ENCODE data around the gene CYP2J2. TPM values are rescaled to one million over a fixed set of nuclear protein-coding genes. Genes with fewer than 3 reads are reported as not detected.
"Not testable (repeated sequence)": the region's sequence is repeated elsewhere in the genome, so short reads cannot be mapped to it uniquely, and the experiment has no call there.

CYP2J2 gene
- polyA plus RNA-seq, 1 donor from 2014 or later: not detected

- Histone ChIP-seq H3K4me2 (ENCODE audit: low read length) (no peak overlapping the region), H3K4me3 (ENCODE audit: low read length) (no peak overlapping the region), H3K27me3 (ENCODE audit: insufficient read depth, low read depth, low read length) (no peaks in the 10 kb centered on the region), H3K27ac (ENCODE audit: low read length) (no peak overlapping the region), H2AFZ (ENCODE audit: low read depth, low read length) (no peak overlapping the region), H3K9ac (ENCODE audit: low read length) (no peak overlapping the region), H3F3A (ENCODE audit: insufficient read depth, low read length, poor library complexity, severe bottlenecking) (no peaks in the 10 kb centered on the region), H3K79me2 (replicated peaks; ENCODE audit: insufficient read depth, low read length) (no peaks in the 10 kb centered on the region), H4K20me1 (ENCODE audit: insufficient read depth) (no peaks in the 10 kb centered on the region), H3K9me3 (ENCODE audit: low read length) (no peaks in the 10 kb centered on the region), H3K36me3 (ENCODE audit: insufficient read depth, low read length) (no peaks in the 10 kb centered on the region), H3K9me2 (ENCODE audit: insufficient read depth, low read length) (no peaks in the 10 kb centered on the region)
- no peak for TF ChIP-seq SMC3 (conservative IDR thresholded peaks at IDR 0.05; ENCODE audit: poor library complexity)
These were observed 11.1 kb downstream of the CYP2J2 start for GRCh38 chr1:59915516-59915915.

GRCh38 chr1:59914791-59915286 is 11.7 kb downstream of the CYP2J2 start:
- H3K27ac ChIP-seq (ENCODE audit: low read length): not testable (repeated sequence)

DNA sequence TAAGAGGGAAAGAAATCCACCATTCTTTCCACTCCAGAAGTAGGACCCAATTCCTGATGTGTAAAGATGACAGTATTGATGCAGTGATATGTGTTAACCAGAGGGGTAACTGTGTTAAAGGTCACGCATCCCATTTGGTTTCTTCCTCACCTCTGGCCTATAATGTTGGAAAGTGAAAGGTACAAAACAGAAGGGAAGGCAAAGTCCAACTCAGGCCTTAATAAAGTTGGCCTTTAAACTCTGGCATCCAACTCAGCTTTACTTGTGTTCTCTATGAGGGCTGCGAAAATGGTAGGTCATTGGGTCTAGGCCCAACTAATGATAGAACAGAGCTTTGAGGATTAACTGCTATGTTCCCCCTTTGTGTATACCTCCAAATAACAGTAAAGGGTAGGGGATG is 17.9 kb downstream of the CYP2J2 start:
- Histone ChIP-seq H3K4me2 (ENCODE audit: low read length) (no peak overlapping the region), H2AFZ (ENCODE audit: low read depth, low read length) (no peak overlapping the region), H3K9me2 (ENCODE audit: insufficient read depth, low read length) (no peaks in the 10 kb centered on the region), H3K79me2 (replicated peaks; ENCODE audit: insufficient read depth, low read length) (no peaks in the 10 kb centered on the region), H4K20me1 (ENCODE audit: insufficient read depth) (no peaks in the 10 kb centered on the region), H3K36me3 (ENCODE audit: insufficient read depth, low read length) (no peaks in the 10 kb centered on the region), H3F3A (ENCODE audit: insufficient read depth, low read length, poor library complexity, severe bottlenecking) (no peaks in the 10 kb centered on the region), H3K27ac (ENCODE audit: low read length) (no peak overlapping the region), H3K9me3 (ENCODE audit: low read length) (no peaks in the 10 kb centered on the region), H3K4me3 (ENCODE audit: low read length) (no peak overlapping the region), H3K9ac (ENCODE audit: low read length) (no peak overlapping the region), H3K27me3 (ENCODE audit: insufficient read depth, low read depth, low read length) (no peaks in the 10 kb centered on the region)
- TF ChIP-seq, protein P1, sequence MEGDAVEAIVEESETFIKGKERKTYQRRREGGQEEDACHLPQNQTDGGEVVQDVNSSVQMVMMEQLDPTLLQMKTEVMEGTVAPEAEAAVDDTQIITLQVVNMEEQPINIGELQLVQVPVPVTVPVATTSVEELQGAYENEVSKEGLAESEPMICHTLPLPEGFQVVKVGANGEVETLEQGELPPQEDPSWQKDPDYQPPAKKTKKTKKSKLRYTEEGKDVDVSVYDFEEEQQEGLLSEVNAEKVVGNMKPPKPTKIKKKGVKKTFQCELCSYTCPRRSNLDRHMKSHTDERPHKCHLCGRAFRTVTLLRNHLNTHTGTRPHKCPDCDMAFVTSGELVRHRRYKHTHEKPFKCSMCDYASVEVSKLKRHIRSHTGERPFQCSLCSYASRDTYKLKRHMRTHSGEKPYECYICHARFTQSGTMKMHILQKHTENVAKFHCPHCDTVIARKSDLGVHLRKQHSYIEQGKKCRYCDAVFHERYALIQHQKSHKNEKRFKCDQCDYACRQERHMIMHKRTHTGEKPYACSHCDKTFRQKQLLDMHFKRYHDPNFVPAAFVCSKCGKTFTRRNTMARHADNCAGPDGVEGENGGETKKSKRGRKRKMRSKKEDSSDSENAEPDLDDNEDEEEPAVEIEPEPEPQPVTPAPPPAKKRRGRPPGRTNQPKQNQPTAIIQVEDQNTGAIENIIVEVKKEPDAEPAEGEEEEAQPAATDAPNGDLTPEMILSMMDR (IDR thresholded peaks at IDR 0.05; ENCODE audit: poor library complexity, severe bottlenecking): no peak
- TF ChIP-seq TAF1 (IDR thresholded peaks at IDR 0.05; ENCODE audit: low read depth): no peak
- no peak for TF ChIP-seq POLR2AphosphoS5 (IDR thresholded peaks at IDR 0.05)
- no peak for TF ChIP-seq MXI1 (conservative IDR thresholded peaks at IDR 0.05; ENCODE audit: poor library complexity, severe bottlenecking)
- no peak for TF ChIP-seq EZH2 (IDR thresholded peaks at IDR 0.05; ENCODE audit: borderline replicate concordance, insufficient read depth, low read length, poor library complexity, severe bottlenecking)
- no peak for TF ChIP-seq EP300 (conservative IDR thresholded peaks at IDR 0.05; ENCODE audit: poor library complexity, severe bottlenecking)
- TF ChIP-seq, protein P2, sequence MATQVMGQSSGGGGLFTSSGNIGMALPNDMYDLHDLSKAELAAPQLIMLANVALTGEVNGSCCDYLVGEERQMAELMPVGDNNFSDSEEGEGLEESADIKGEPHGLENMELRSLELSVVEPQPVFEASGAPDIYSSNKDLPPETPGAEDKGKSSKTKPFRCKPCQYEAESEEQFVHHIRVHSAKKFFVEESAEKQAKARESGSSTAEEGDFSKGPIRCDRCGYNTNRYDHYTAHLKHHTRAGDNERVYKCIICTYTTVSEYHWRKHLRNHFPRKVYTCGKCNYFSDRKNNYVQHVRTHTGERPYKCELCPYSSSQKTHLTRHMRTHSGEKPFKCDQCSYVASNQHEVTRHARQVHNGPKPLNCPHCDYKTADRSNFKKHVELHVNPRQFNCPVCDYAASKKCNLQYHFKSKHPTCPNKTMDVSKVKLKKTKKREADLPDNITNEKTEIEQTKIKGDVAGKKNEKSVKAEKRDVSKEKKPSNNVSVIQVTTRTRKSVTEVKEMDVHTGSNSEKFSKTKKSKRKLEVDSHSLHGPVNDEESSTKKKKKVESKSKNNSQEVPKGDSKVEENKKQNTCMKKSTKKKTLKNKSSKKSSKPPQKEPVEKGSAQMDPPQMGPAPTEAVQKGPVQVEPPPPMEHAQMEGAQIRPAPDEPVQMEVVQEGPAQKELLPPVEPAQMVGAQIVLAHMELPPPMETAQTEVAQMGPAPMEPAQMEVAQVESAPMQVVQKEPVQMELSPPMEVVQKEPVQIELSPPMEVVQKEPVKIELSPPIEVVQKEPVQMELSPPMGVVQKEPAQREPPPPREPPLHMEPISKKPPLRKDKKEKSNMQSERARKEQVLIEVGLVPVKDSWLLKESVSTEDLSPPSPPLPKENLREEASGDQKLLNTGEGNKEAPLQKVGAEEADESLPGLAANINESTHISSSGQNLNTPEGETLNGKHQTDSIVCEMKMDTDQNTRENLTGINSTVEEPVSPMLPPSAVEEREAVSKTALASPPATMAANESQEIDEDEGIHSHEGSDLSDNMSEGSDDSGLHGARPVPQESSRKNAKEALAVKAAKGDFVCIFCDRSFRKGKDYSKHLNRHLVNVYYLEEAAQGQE (IDR thresholded peaks at IDR 0.05; ENCODE audit: borderline replicate concordance): no peak
- no peak for TF ChIP-seq SMC3 (conservative IDR thresholded peaks at IDR 0.05; ENCODE audit: poor library complexity)

More at GRCh38 chr1:59914791-59915286, 11.7 kb downstream of the CYP2J2 start:
- not testable (repeated sequence) for H3K9me3 ChIP-seq (ENCODE audit: low read length); H3K4me3 ChIP-seq (ENCODE audit: low read length); H3K9ac ChIP-seq (ENCODE audit: low read length); H3F3A ChIP-seq (ENCODE audit: insufficient read depth, low read length, poor library complexity, severe bottlenecking); H2AFZ ChIP-seq (ENCODE audit: low read depth, low read length); H3K27me3 ChIP-seq (ENCODE audit: insufficient read depth, low read depth, low read length); H3K9me2 ChIP-seq (ENCODE audit: insufficient read depth, low read length); H4K20me1 ChIP-seq (ENCODE audit: insufficient read depth); H3K36me3 ChIP-seq (ENCODE audit: insufficient read depth, low read length); H3K79me2 ChIP-seq (replicated peaks; ENCODE audit: insufficient read depth, low read length); H3K4me2 ChIP-seq (ENCODE audit: low read length)

Measured in neural cell (in vitro differentiated cells).